ENCODE data around the gene KLF15. TPM values are rescaled to one million over a fixed set of nuclear protein-coding genes. Genes with fewer than 3 reads are reported as not detected.

The KLF15 gene
- total RNA-seq, 1 donor from 2014 or later = 34.0 TPM

- DNase-seq (peak; percentile 69), ATAC-seq (ENCODE audit: poor library complexity) (peak; percentile 96)
- intact Hi-C loops (cut with DNase I) = no loop called here
These were observed 56.3 kb downstream of the KLF15 start for GRCh38 chr3:126300761-126301481.

- no peak for DNase-seq
- intact Hi-C loops (cut with DNase I) = no loop called here
- ATAC-seq (ENCODE audit: poor library complexity) = peak; percentile 30
These were observed 57.0 kb downstream of the KLF15 start for GRCh38 chr3:126300001-126300760.

DNA sequence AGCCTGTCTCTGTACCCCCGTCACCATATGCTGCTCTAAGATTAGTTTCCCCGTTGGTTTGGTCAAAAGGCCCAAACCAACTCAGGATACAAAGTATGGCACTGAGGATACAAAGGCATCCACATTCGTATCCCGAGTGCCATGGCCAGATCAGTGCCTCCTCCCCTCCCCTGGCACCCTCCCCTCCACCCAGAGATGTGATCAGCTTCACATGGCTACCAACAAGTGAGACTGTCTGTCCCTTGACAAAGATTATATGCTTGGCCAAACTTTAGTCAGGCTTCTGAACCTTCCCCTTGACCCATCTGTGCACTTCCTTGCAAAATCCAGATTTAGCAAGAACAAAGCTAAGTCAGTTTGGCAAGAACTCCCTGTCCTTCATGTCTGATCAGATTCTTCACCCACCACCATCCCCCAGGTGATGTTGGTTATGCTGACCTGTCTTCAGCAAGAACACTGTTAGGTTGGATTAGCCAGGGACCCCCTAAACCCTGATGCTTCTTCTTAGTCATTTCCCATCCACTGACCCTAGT lies 61.7 kb downstream of the KLF15 start:
- no peak for DNase-seq
- no peak for ATAC-seq (ENCODE audit: poor library complexity)
- intact Hi-C loops (cut with DNase I) = no loop called here

- intact Hi-C loops (cut with DNase I) = loop anchor here (5.0 kb wide), 1 partner anchor 58 kb away; no protein-coding TSS in a partner anchor
- DNase-seq = no peak
- no peak for ATAC-seq (ENCODE audit: poor library complexity)
These were observed 62.9 kb downstream of the KLF15 start for GRCh38 chr3:126294211-126294808.

- intact Hi-C loops (cut with DNase I) = loop anchor here (5.0 kb wide), 1 partner anchor 59 kb away; no protein-coding TSS in a partner anchor
- ATAC-seq (ENCODE audit: poor library complexity) = peak; percentile 90
- DNase-seq = peak; percentile 67
These were observed 63.7 kb downstream of the KLF15 start for GRCh38 chr3:126293370-126294082.

Other genes with a start within 250 kb of the KLF15 start
- 21.5 TPM for gene ALDH1L1, start 176.8 kb downstream of the KLF15 start, total RNA-seq
- gene CFAP100, start 37.5 kb upstream of the KLF15 start, total RNA-seq = not detected
- gene ZXDC, start 118.5 kb upstream of the KLF15 start, total RNA-seq = 16.1 TPM
- not detected for gene UROC1, start 160.4 kb upstream of the KLF15 start, total RNA-seq
- 0.11 TPM for gene CHST13, start 166.7 kb upstream of the KLF15 start, total RNA-seq
- gene C3orf22, start 201.5 kb upstream of the KLF15 start, total RNA-seq = not detected

All from Right ventricle myocardium superior (tissue), 1 donor.